KOPT-K1 (cell line): Measurements from ENCODE around the gene SLC16A12.

Experiments
- H3K27ac ChIP-seq: fragments of 200-600 bp; sonication (generic); 2 replicates; pipeline ENCODE4 v1.5.1; 2016; ENCODE audit warnings: antibody characterized with exemption, mild to moderate bottlenecking, low read depth, low read length; ENCODE audit not compliant: poor library complexity, severe bottlenecking
- H3K36me3 ChIP-seq: fragments of 200-600 bp; sonication (generic); 2 replicates; pipeline ENCODE4 v1.5.1; 2017; ENCODE audit warnings: antibody characterized with exemption, mild to moderate bottlenecking, low read length, moderate library complexity; ENCODE audit not compliant: insufficient read depth
- H3K9me3 ChIP-seq: fragments of 200-600 bp; sonication (generic); 2 replicates; pipeline ENCODE4 v1.5.1; 2017; ENCODE audit warnings: antibody characterized with exemption, low read length, mild to moderate bottlenecking; ENCODE audit not compliant: insufficient read depth, poor library complexity, severe bottlenecking

SLC16A12 gene

DNA sequence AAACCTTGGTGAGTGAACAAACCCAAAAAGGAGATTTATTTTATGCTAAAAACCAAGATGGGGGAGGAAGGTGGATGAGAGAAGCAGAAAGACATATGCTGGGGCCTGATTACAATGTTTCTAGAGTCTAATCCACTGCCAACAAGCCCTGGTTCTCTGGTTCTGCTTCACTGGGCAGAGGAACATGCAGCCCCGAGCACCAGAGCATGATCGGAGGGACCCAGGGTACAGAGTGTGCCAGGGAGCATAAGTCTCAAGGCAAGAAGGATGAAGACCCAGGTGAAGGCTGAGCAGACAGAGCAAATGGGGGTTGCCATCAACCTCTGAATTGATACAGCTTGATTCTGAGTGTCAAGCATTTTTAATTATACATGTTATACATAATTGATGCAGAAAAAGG is 30.7 kb downstream of the SLC16A12 start:
- Histone ChIP-seq H3K27ac (no peak overlapping the region), H3K9me3 (no peaks in the 10 kb centered on the region), H3K36me3 (no peaks in the 10 kb centered on the region)

DNA sequence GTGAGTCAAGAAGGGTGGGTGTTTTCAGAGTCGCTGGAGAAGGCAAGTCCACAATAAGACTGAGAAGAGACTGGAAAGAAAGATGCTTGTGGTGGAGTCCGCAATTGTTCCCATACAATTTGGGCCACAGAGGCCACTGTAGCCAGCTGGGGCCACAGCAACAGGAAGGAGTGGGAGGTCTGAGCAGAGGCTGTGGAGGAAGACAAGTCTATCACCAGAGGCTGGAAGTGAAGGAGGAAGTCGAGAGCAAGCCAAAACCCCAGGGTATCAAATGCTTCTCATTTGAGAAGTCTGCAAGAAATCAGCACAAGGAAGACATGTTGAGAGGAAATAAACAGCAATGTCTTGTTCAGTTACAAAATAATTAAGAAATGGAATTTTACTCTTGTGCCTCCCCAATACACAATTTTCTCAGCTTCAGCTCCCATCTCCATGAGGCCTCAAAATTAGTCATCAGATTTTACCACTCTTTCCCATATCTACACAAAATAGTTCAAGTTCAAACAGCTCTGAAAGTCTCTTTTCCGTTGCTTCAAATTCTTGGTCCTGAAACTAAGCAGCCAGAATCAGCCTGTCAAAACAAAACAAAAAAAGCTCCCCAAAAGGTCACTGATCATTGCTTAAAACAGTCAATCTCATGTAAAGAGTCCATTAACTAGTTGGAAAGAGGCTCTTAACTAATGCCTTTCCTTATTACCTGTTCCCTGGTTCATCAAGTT is 31.6 kb downstream of the SLC16A12 start:
- no peak overlapping the region for H3K27ac ChIP-seq
- no peaks in the 10 kb centered on the region for H3K36me3 ChIP-seq
- H3K9me3 ChIP-seq = no peaks in the 10 kb centered on the region

DNA sequence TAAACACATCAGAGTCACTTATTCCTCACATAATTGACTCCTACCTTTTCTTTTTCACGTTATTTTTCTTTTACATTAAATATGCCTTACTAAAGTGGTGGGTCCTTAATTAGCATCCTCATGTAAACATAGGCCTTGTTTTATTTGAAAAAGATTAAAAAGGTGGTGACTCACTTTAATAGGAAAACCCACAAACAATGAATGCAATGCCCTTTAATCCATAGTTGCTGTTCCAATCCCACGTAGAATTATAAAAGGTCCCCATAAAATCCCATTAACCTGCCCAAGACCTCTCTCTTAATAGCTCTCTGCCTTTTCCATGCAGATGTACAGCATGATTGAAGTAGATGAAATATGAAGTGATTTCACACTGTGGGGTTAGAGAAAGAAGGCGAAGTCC is 32.2 kb downstream of the SLC16A12 start:
- H3K27ac ChIP-seq = no peak overlapping the region
- no peaks in the 10 kb centered on the region for H3K9me3 ChIP-seq
- no peaks in the 10 kb centered on the region for H3K36me3 ChIP-seq

DNA sequence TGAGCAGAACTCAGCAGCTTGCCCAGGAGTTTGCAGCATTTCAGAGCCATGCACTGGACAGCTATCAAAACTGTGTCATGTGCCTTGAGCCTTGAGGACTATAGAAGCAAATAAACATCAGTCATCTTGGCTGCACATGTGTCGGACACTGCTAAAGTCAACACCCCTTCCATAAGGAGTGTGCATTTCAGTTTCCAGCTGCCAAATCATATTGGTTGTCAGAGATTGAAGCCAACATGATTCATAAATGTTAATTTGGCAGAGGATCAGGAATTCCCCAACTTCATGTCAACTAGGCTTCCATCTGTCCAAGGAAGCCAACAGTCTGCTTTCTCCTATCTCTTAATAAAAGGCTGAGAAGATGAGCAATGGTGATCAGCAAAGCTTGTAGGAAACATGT is 32.8 kb downstream of the SLC16A12 start:
- Histone ChIP-seq H3K9me3 (no peaks in the 10 kb centered on the region), H3K36me3 (no peaks in the 10 kb centered on the region), H3K27ac (no peak overlapping the region)

DNA sequence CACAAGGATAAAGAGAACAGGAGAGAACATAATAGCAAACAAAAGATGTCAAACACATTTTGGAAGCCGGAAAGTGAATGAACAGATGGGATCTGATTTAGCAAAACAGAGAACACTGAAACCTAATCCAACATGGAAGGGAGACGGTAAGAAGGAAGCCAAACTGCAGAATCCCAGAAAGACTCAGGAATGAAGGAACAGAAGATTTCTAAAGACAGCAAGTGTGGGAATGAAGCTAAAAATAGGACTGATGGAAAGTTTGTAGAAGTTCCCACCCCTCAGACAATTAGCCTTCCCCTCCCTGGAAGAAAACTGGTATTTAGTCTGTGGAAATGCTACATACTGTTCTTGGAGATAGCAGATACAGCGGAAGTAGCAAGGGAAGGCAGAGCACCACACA is 40.8 kb downstream of the SLC16A12 start:
- Histone ChIP-seq H3K27ac (no peak overlapping the region), H3K36me3 (no peaks in the 10 kb centered on the region), H3K9me3 (no peaks in the 10 kb centered on the region)

DNA sequence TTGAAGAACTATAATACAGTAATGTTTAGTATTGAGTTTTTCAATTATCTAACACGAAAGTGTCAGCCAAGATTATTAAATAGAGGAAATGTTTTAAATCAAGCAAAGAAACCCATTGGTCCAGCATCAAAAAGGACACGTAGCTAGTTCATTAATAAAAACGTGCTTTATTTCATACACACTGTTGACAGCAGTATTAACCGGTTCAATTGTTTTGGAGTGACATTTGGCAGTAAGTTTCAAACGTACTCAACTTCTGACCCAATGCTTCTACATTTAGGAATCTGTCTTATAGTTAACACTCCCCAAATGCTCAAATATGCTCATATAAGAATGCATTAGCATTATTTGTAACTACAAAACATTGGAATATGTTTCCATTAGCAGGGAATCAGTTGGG is 41.3 kb downstream of the SLC16A12 start:
- no peaks in the 10 kb centered on the region for H3K36me3 ChIP-seq
- H3K9me3 ChIP-seq = no peaks in the 10 kb centered on the region
- H3K27ac ChIP-seq = no peak overlapping the region

DNA sequence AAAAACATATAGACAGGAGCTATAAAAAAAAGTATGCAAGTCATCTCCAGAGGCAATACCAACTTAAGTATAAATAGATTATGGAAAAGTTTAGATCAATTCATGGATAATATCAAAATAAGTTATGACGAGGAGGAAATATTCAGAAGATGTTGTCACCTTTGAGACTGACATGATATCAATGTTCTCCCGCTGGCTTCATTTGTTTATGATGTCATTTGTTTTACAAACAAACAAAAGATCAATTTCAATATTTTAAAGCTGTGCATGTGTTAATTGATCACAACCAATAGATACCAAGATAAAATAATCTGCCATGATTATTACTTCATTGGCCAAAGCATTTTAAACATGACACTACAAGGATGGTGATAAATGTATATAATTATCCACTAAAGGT is 43.5 kb downstream of the SLC16A12 start:
- Histone ChIP-seq H3K36me3 (no peaks in the 10 kb centered on the region), H3K27ac (no peak overlapping the region), H3K9me3 (no peaks in the 10 kb centered on the region)

DNA sequence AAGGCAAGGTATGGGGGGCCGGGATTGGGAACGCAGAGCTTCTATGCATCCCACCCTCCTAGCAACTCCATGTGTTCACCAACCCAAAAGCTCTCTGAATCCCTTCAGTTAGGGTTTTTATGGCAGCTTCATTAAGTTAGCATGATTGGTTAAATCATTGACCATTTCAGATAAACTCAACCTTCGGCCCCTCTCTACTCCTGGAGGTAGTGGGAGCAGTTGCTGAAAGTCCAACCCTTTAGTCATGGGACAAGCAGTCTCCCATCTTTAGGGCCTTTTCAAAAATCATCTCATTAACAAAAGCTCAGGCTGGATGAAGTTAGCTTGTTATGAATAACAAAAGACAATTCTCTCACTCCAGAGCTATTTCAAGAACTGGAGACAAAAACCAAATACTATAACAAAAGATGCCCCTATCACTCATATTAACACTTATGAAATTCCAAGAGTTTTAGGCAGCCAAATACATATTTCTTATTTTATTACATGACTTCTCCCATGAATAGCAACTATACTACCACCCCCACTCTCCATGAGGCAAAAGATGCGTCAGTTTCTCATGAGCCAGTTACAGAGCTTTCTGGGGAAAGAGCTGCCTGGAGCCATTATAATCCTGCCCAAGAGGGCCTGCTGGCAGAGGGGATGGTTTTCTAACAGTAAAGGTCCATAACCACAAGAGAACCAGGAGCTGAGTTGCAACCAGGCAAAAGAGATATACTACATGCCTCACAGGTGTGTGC is 44.6 kb downstream of the SLC16A12 start:
- H3K27ac ChIP-seq = no peak overlapping the region
- H3K9me3 ChIP-seq = no peaks in the 10 kb centered on the region
- H3K36me3 ChIP-seq = no peaks in the 10 kb centered on the region

DNA sequence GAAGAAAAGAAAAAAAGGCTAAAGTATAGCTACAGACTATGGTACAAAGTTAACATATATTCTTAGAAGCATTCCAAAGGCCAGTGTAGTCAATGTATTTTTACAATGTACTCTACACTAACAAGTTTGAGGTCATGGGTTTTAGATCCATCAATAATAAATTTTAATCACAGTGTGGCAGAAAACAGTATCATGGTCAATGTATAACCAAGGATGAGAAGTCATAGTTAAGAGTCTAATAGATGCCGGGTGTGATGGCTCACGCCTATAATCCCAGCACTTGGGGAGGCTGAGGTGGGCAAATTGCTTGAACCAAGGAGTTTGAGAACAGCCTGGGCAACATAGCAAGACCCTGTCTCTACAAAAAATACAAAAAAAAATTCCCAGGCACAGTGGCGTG is 53.1 kb downstream of the SLC16A12 start:
- Histone ChIP-seq H3K27ac (no peak overlapping the region), H3K36me3 (no peaks in the 10 kb centered on the region), H3K9me3 (no peaks in the 10 kb centered on the region)

DNA sequence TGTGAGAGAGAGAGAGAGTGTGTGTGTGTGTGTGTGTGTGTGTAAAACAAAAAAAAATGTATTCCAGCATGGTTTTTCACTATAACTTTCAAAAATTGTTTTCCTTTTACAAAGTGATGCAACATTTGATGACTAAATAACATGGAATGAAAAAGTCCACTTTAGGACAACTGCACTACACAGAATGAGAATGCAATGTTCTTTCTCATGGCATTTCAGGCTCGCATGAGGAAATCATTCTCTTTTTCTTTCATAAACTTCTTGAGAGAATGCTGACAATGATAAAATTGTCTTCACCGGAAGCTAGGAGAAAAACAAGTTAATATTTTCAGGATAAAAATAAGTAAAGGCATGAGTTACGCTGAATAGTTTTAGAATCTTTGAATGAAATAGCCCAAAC is 53.7 kb downstream of the SLC16A12 start:
- Histone ChIP-seq H3K27ac (no peak overlapping the region), H3K36me3 (no peaks in the 10 kb centered on the region), H3K9me3 (no peaks in the 10 kb centered on the region)

DNA sequence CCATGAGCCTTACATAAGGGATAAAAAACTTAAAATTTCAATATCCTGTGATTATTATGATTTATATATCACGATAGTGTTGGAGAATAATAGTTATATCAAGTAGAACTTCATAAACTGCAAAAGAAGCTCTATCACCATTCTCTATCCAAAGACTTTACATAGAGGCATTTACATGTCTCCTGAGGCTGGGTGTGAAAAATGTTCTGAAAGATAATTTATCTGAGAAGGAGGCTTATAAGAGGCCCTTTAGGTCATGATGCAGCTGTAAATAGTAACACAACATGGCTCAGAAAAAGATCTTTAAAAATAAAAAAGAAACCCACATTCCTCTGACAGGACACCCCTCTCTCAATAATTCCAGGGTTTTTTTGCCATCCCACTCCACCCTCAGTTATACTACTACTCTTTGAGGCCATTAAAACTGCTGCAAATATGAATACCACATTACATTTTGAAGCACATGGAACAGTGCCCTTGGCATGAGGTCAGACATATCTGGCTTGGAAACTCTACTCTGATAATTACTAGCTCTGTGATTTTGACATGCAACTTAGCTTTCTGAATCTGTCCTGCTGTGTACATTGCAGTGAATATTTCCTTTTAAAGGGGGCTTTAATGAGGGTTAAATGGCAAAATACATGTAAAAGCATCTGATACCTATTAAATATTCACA is 55.5 kb downstream of the SLC16A12 start:
- Histone ChIP-seq H3K9me3 (no peaks in the 10 kb centered on the region), H3K27ac (no peak overlapping the region), H3K36me3 (no peaks in the 10 kb centered on the region)

DNA sequence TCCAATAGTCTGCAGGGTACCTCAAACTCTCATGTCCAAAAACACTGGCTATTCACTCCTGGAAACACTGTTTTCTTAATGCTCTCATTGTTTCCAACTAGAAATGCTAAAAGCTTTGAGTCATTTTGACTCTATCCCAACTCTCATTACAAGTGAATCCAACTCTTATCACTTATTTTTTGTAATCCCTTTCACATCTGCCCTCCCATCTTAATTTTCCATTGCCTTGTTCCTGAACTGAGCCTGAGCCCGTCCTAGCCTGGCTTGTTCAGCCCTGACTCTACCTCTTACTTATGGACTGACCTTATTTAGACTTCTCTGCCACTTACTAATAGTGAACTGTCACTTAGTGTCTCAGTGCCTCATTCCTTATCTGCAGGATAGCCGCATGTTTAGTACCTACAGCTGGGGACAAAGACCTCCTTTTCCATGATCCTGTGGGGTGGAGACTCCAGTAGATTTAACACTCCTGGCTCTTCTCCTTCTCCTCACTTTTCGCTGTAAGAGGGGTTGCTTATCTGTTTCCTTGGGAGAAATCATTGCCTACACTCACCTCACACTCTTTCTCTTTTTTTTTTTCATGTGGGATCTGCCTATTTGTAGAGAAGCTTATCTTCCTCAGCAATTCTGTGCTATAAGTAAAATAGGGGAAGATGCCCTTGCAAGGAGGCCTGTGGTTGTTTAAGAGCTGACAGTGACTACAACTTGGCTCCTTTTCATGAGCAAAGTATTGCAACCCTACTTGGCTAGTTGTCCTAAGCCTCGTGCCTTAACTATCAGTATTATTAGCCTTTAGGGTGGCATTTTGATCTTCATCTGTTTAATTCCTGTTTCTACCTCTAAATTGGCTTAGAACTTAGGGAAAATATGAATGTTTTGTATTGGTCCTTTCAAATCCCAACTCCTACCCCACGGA is 56.4 kb downstream of the SLC16A12 start:
- Histone ChIP-seq H3K36me3 (no peaks in the 10 kb centered on the region), H3K9me3 (no peaks in the 10 kb centered on the region), H3K27ac (no peak overlapping the region)

DNA sequence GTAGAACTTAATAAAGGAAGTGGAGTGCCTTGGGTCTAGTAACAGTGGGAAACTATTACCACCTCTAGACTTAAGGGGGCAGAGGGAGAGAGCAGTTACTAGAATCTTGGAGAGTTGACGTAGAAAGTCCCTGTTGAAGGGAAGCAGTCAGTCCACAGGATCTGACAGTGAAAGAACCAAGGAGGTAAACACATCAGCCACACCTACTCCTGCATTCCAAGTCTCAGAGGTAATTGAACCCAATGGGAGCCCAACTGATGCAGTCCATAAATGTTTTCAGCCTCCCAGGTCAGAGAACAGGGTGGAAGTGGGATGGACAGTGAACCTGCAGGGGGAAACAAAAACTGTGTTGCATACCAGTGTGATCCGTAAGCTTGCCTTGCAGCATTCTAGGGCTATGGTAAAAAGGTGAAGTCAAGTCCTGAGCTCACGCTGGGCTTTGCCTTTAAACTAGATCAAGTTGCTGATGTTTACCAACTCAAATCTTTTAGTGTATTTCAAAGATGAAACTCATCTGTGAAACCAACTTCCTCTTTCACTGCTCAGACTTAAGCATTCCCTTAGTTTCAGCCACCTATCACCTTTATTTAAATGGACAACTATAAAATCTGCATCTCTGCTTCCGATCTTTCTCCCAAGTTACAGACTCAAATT is 57.2 kb downstream of the SLC16A12 start:
- Histone ChIP-seq H3K27ac (no peak overlapping the region), H3K9me3 (no peaks in the 10 kb centered on the region), H3K36me3 (no peaks in the 10 kb centered on the region)

DNA sequence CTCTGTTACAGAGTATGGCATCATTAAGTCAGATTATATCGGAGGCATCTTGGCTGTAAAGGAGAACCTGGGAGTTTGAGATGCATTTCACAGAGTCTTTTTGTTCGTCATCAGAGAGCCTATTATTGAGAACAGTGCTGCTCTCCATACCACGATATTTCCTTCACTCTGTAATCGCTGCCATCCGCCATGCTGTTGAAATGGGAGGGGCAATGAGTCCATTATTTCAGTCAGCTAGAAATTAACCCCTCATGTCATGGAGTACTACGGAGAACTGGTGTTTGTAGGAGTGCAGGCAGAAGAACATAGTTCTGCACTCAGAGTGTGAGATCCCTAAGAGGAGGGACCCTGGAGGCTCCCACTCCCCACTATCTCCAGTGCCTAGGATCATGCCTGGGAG is 59.2 kb downstream of the SLC16A12 start:
- H3K9me3 ChIP-seq = no peaks in the 10 kb centered on the region
- no peak overlapping the region for H3K27ac ChIP-seq
- H3K36me3 ChIP-seq = no peaks in the 10 kb centered on the region
